ENCODE data around the gene NCKAP1.

DNA sequence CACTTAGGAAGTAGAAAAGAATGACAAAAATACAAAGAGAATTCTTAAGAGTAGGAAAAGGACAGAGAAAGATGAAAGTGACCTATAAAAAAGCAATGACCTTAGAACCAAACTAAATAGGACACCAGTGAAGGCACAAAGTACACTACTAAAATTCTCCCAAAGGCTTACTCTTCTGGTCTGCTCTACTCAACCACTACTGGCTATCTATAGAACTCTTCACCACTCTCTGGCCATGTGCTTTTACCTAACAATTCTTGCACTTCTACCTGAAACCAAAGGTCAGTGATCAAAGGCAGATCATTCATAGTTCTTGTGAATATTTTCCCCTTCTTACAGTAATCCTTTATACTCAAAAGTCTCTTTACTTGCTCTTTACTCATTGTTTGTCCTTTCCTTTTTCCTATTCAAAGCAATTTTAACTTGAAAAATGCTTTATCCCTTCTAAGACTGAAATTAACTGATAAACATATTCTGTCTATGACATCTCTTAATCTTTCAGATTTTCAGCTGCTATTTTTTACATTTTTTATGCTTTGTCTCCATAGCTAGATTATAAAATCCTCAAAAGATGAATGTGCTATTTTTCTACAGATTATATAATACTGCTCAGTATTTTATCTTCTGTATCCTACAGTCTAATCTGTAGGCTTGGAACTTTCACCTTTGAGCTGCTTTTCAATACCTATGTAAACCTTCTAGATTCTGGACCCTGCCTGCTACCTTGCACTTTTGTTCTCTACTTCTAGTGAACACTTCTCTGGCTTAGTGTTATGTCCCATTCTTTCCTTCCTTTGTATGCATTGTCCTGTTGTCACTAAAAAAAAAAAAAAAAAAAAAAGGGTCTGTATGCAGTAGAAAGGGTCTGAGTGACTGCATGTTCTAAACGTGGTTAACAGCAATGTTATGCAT is 64.6 kb downstream of the NCKAP1 start:
- TF ChIP-seq POLR2AphosphoS5 (IDR thresholded peaks at IDR 0.05) = no peak
- TF ChIP-seq, protein P1, sequence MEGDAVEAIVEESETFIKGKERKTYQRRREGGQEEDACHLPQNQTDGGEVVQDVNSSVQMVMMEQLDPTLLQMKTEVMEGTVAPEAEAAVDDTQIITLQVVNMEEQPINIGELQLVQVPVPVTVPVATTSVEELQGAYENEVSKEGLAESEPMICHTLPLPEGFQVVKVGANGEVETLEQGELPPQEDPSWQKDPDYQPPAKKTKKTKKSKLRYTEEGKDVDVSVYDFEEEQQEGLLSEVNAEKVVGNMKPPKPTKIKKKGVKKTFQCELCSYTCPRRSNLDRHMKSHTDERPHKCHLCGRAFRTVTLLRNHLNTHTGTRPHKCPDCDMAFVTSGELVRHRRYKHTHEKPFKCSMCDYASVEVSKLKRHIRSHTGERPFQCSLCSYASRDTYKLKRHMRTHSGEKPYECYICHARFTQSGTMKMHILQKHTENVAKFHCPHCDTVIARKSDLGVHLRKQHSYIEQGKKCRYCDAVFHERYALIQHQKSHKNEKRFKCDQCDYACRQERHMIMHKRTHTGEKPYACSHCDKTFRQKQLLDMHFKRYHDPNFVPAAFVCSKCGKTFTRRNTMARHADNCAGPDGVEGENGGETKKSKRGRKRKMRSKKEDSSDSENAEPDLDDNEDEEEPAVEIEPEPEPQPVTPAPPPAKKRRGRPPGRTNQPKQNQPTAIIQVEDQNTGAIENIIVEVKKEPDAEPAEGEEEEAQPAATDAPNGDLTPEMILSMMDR (IDR thresholded peaks at IDR 0.05 in 8 of 11, conservative IDR thresholded peaks at IDR 0.05 in 3 of 11) = no peak
